CD8-positive, alpha-beta memory T cell (primary cell): ENCODE results near the gene MAPK14. TPM values are rescaled to one million over a fixed set of nuclear protein-coding genes. Genes with fewer than 3 reads are reported as not detected.

Experiments
- CTCF ChIA-PET: fragments of 350-600 bp; sonication (Branson Sonifier 250); formaldehyde crosslinking; loops from one replicate; lab custom pipeline; 2021; ENCODE audit warnings: antibody characterized with exemption; lab: Charles Lee
- POLR2A ChIA-PET: fragments of 350-600 bp; sonication (Branson Sonifier 250); formaldehyde crosslinking; loops from one replicate; lab custom pipeline; 2021; ENCODE audit warnings: antibody characterized with exemption; lab: Charles Lee
- DNase-seq, 5 donors: peaks; one replicate each; pipeline versions ENCODE4 v3.0.0 to v3.0.0-alpha.2; 2020 to 2022; ENCODE audit warnings: mixed read lengths in 1 of 5
- H3K27ac ChIP-seq: one replicate; pipeline ENCODE4 v1.7.0; 2013; ENCODE audit warnings: low read depth, mild to moderate bottlenecking, low read length, moderate library complexity
- H3K27me3 ChIP-seq: 2 replicates; pipeline ENCODE4 v1.7.0; 2013; ENCODE audit warnings: low read length, mild to moderate bottlenecking; ENCODE audit not compliant: insufficient read depth, poor library complexity, severe bottlenecking
- H3K36me3 ChIP-seq: 2 replicates; pipeline ENCODE4 v1.7.0; 2013; ENCODE audit warnings: mild to moderate bottlenecking, low read length, moderate library complexity; ENCODE audit not compliant: insufficient read depth
- H3K4me1 ChIP-seq: 2 replicates; pipeline ENCODE4 v1.7.0; 2013; ENCODE audit warnings: mild to moderate bottlenecking, low read length, moderate library complexity; ENCODE audit not compliant: insufficient read depth
- H3K4me3 ChIP-seq: 2 replicates; pipeline ENCODE4 v1.7.0; 2013; ENCODE audit warnings: mild to moderate bottlenecking, low read length
- H3K9me3 ChIP-seq: 2 replicates; pipeline ENCODE4 v1.7.0; 2013; ENCODE audit warnings: mild to moderate bottlenecking, low read length
- H3K27ac Mint-ChIP-seq, 8 donors: one replicate each; pipeline ENCODE4 v1.8.0; 2020 to 2021; ENCODE audit warnings: mixed read lengths in 8 of 8, mild to moderate bottlenecking in 6 of 8, inconsistent platforms in 3 of 8, moderate library complexity in 3 of 8
- H3K27me3 Mint-ChIP-seq, 2 donors: one replicate each; pipeline ENCODE4 v1.8.0; 2020 to 2021; ENCODE audit warnings: mixed read lengths in 2 of 2, mild to moderate bottlenecking in 1 of 2, moderate library complexity in 1 of 2
- H3K36me3 Mint-ChIP-seq, 3 donors: one replicate each; pipeline ENCODE4 v1.8.0; 2020 to 2021; ENCODE audit warnings: mixed read lengths in 3 of 3, inconsistent platforms in 1 of 3, mild to moderate bottlenecking in 1 of 3
- H3K4me1 Mint-ChIP-seq, 3 donors: one replicate each; pipeline ENCODE4 v1.8.0; 2020 to 2021; ENCODE audit warnings: mixed read lengths in 3 of 3, inconsistent platforms in 1 of 3, mild to moderate bottlenecking in 1 of 3
- H3K4me3 Mint-ChIP-seq, 7 donors: one replicate each; pipeline ENCODE4 v1.8.0; 2020 to 2021; ENCODE audit warnings: mixed read lengths in 7 of 7, mild to moderate bottlenecking in 6 of 7, moderate library complexity in 4 of 7, inconsistent platforms in 2 of 7
- H3K9me3 Mint-ChIP-seq, 5 donors: one replicate each; pipeline ENCODE4 v1.8.0; 2020 to 2022; ENCODE audit warnings: mixed read lengths in 5 of 5, mild to moderate bottlenecking in 3 of 5, moderate library complexity in 2 of 5, inconsistent platforms in 1 of 5
- polyA plus RNA-seq: library from polyadenylated mRNA; unstranded; fragments of 300-500 nt; fragmentation: Illumina TruSeq; gene quantifications from one replicate; pipeline ENCODE4 v1.2.3, GENCODE V29; 2021
- total RNA-seq, 2 experiments: library from RNA; stranded (reverse); gene quantifications; one replicate each; pipeline ENCODE4 v1.2.3, GENCODE V29; 2021

Gene MAPK14
- total and polyA plus RNA-seq, 3 experiments from 2014 or later, result 46.5 to 52.5 (median 48.4) TPM

DNA sequence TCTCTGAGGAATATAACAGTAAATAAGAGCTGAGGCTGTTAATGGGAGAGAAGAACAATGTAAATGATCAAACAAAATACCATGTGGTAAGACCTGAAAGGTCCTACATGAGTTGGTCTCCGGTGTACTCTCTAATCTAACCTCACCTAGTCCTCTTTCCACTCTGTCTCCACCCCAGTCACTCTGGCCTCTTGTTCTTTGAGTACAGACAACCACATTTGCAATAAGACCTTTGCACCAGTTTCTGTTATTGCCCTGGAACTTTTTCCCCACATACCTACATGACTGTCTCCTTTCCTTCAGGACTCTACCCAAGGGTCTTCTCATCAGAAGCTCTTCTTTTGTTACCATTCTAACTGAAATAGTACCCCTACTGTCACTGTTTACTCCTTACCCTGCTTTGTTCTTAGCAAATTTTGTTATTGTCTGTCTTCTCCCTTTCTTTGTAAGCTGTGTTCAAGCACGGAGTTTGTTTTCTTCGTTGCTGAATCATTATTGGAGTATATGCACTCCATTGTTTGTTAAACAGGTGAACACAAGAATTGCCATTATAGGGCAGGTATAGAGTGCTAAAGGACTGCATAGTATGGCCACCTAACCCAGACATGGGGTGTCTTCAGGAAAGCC lies 37.3 kb downstream of the MAPK14 start:
- peaks cover 3 to 41% (median 30%) of the 10 kb centered on the region in 3 donors for H3K36me3 Mint-ChIP-seq
- DNase-seq, result no peak
- POLR2A ChIA-PET, result no interaction called here
- H3K9me3 ChIP-seq, result no peaks in the 10 kb centered on the region
- peaks cover 1% of the 10 kb centered on the region for H3K36me3 ChIP-seq
- H3K4me3 ChIP-seq, result no peak overlapping the region
- H3K4me3 Mint-ChIP-seq, result peak overlapping the region in 2 of 7 donors; percentile 1 to 42
- H3K27me3 Mint-ChIP-seq, result no peaks in the 10 kb centered on the region
- no peaks in the 10 kb centered on the region for H3K27me3 ChIP-seq
- peak overlapping the region in 7 of 8 donors; percentile 1 to 88 (median 74) for H3K27ac Mint-ChIP-seq
- peaks cover 27% of the 10 kb centered on the region for H3K4me1 ChIP-seq
- CTCF ChIA-PET, result interaction anchor here (0.9 kb wide), 1 partner anchor 38 kb away, joined by 3 read pairs; the partner anchor contains the start of gene MAPK14
- H3K9me3 Mint-ChIP-seq, result no peaks in the 10 kb centered on the region
- H3K4me1 Mint-ChIP-seq, result peaks cover 61 to 89% (median 84%) of the 10 kb centered on the region in 3 donors
- no peak overlapping the region for H3K27ac ChIP-seq

DNA sequence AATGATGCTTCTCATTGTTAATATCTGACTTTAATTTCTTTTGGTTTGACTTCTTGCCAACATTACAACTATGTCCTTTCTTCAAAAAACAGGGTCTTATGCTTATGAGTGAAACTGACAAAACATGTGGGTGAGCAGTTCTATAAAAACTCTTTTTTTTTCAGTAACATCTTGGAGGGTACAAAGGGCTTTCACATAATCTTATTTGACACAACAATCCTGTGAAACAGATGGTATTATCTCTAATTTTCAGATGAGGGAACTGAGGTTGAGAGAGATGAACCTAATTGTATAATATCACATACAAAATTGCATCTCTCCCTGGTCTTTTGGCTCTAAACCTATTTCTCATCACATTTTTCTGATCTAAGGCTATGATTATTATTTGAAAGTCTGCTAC lies 38.3 kb downstream of the MAPK14 start:
- H3K4me1 ChIP-seq, result peaks cover 27% of the 10 kb centered on the region
- no peaks in the 10 kb centered on the region for H3K9me3 Mint-ChIP-seq
- CTCF ChIA-PET, result interaction anchor here (0.9 kb wide), 1 partner anchor 39 kb away, joined by 3 read pairs; the partner anchor contains the start of gene MAPK14
- no peak overlapping the region for H3K4me3 ChIP-seq
- H3K36me3 ChIP-seq, result no peaks in the 10 kb centered on the region
- POLR2A ChIA-PET, result no interaction called here
- no peak for DNase-seq
- H3K27me3 ChIP-seq, result no peaks in the 10 kb centered on the region
- no peaks in the 10 kb centered on the region for H3K27me3 Mint-ChIP-seq
- no peaks in the 10 kb centered on the region for H3K9me3 ChIP-seq
- no peak overlapping the region for H3K4me3 Mint-ChIP-seq
- peaks cover 3 to 31% (median 21%) of the 10 kb centered on the region in 3 donors for H3K36me3 Mint-ChIP-seq
- peak overlapping the region in 5 of 8 donors; percentile 3 to 70 (median 18) for H3K27ac Mint-ChIP-seq
- no peak overlapping the region for H3K27ac ChIP-seq
- peaks cover 62 to 86% (median 81%) of the 10 kb centered on the region in 3 donors for H3K4me1 Mint-ChIP-seq

DNA sequence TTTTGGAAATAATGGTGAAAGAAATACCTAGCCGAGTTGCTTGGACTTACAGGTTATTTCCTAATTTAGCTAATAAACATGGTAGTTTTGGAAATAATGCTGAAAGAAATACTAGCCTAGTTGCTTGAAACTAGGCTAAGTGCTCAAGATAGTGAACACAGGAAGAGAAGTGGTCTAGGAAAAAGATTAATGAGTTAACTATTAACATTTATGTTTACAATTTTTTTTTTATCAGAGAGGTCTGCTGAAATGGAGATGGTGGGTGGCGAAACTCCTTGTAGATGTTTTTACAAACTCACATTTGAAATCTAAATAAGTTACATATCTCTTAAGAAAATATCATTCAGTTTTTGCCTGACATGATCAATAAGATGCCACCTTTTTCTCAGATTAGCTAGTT lies 39.2 kb downstream of the MAPK14 start:
- Mint-ChIP-seq H3K9me3 (no peaks in the 10 kb centered on the region), H3K4me3 (no peak overlapping the region), H3K4me1 (peaks cover 63 to 85% (median 83%) of the 10 kb centered on the region in 3 donors), H3K36me3 (peaks cover 0 to 22% (median 15%) of the 10 kb centered on the region in 3 donors), H3K27ac (peak overlapping the region in 6 of 8 donors; percentile 17 to 87 (median 39)), H3K27me3 (no peaks in the 10 kb centered on the region)
- Histone ChIP-seq H3K27me3 (no peaks in the 10 kb centered on the region), H3K36me3 (no peaks in the 10 kb centered on the region), H3K9me3 (no peaks in the 10 kb centered on the region), H3K4me3 (no peak overlapping the region), H3K4me1 (peaks cover 27% of the 10 kb centered on the region), H3K27ac (no peak overlapping the region)
- ChIA-PET POLR2A (no interaction called here), CTCF (interaction anchor here (1.1 kb wide), 1 partner anchor 29 kb away, joined by 3 read pairs; no protein-coding TSS in a partner anchor)
- DNase-seq, result no peak

DNA sequence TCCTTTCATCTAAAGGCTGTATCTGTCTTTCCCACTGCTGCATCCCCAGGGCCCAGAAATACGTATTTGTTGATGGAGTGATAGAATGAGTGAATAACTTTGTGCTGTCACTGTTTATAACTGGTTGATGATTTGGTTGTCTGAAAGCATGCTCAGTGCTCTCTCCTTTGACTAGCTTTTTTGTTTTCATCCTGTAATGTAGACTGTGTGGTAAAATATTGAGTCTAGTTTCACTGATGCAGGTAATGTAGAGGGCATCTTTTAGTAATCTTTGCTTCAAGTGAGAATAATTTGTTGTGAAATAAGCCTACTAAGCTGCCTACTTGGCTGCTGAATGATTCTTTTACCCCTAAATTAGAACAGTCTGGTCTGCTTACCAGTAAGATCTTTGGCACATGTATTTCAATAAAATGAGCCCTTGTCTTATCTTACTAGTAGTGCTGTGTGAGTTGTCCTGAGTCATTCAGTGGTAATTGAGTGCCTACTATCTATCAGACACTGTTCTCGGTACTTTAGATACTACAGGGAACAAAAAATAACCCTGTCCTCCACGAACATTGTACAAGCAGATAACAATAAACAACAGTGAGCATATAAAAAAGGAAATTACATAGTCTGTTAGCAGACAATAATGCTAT lies 39.9 kb downstream of the MAPK14 start:
- H3K4me1 ChIP-seq, result peaks cover 27% of the 10 kb centered on the region
- ChIA-PET POLR2A (no interaction called here), CTCF (interaction anchor here (1.1 kb wide), 1 partner anchor 28 kb away, joined by 3 read pairs; no protein-coding TSS in a partner anchor)
- no peaks in the 10 kb centered on the region for H3K9me3 Mint-ChIP-seq
- no peak overlapping the region for H3K4me3 Mint-ChIP-seq
- H3K4me1 Mint-ChIP-seq, result peaks cover 64 to 89% (median 87%) of the 10 kb centered on the region in 3 donors
- H3K27ac ChIP-seq, result no peak overlapping the region
- H3K36me3 ChIP-seq, result no peaks in the 10 kb centered on the region
- peaks cover 0 to 22% (median 15%) of the 10 kb centered on the region in 3 donors for H3K36me3 Mint-ChIP-seq
- peak overlapping the region; percentile 1 to 77 (median 64) for H3K27ac Mint-ChIP-seq
- H3K9me3 ChIP-seq, result no peaks in the 10 kb centered on the region
- no peaks in the 10 kb centered on the region for H3K27me3 Mint-ChIP-seq
- DNase-seq, result no peak
- no peak overlapping the region for H3K4me3 ChIP-seq
- H3K27me3 ChIP-seq, result no peaks in the 10 kb centered on the region

DNA sequence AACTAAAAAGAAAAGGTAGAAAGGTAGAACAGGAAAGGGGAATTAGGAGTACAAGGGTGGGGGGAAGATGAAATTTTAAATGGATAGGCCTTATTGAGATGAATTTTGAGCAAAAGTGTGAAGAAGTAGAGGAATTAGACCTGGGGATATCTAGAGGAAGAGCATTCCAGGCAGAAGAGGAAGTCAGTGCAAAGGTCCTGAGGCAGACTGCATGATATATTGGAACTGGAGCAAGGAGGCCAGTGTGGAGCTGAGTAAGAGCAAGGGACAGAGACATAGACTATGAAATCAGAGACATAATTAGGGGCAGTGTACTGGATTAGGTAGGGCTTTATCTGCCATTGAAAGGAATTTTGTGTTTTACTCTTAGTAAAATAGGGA lies 40.4 kb downstream of the MAPK14 start:
- no peak for DNase-seq
- Histone ChIP-seq H3K4me3 (no peak overlapping the region), H3K4me1 (peaks cover 27% of the 10 kb centered on the region), H3K9me3 (no peaks in the 10 kb centered on the region), H3K36me3 (no peaks in the 10 kb centered on the region), H3K27me3 (no peaks in the 10 kb centered on the region), H3K27ac (no peak overlapping the region)
- H3K36me3 Mint-ChIP-seq, result peaks cover 0 to 24% (median 15%) of the 10 kb centered on the region in 3 donors
- peak overlapping the region; percentile 7 to 68 (median 60) for H3K27ac Mint-ChIP-seq
- H3K4me3 Mint-ChIP-seq, result no peak overlapping the region
- H3K27me3 Mint-ChIP-seq, result no peaks in the 10 kb centered on the region
- H3K4me1 Mint-ChIP-seq, result peaks cover 64 to 91% (median 87%) of the 10 kb centered on the region in 3 donors
- POLR2A ChIA-PET, result no interaction called here
- CTCF ChIA-PET, result interaction anchor here (1.1 kb wide), 1 partner anchor 28 kb away, joined by 3 read pairs; no protein-coding TSS in a partner anchor
- H3K9me3 Mint-ChIP-seq, result no peaks in the 10 kb centered on the region

DNA sequence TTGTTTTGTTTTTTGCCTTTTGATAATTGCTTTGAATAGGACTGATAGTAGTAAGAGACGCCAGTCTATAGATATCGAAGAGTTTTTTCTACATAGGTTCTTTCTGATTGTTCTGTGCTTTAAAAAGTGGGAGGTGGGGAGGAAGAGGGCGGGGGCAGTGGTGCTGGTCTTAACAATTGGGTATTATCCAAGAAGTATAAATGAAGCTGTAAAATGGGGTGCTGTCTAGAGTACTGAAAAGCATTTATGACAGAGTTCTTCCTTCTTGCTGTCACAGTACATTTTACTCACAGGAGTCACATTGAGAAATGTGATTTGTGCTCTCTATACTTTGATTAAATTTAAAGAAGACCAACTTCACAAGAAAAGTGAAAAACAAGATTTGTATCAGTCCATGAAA lies 41.0 kb downstream of the MAPK14 start:
- Mint-ChIP-seq H3K36me3 (peaks cover 0 to 22% (median 15%) of the 10 kb centered on the region in 3 donors), H3K27me3 (no peaks in the 10 kb centered on the region), H3K4me3 (no peak overlapping the region), H3K27ac (peak overlapping the region in 3 of 8 donors; percentile 2 to 13 (median 8)), H3K9me3 (no peaks in the 10 kb centered on the region), H3K4me1 (peaks cover 66 to 90% (median 85%) of the 10 kb centered on the region in 3 donors)
- DNase-seq, result no peak
- Histone ChIP-seq H3K36me3 (no peaks in the 10 kb centered on the region), H3K27ac (no peak overlapping the region), H3K27me3 (no peaks in the 10 kb centered on the region), H3K9me3 (no peaks in the 10 kb centered on the region), H3K4me1 (peaks cover 27% of the 10 kb centered on the region), H3K4me3 (no peak overlapping the region)
- CTCF ChIA-PET, result interaction anchor here (1.0 kb wide), 1 partner anchor 11 kb away, joined by 3 read pairs; no protein-coding TSS in a partner anchor
- POLR2A ChIA-PET, result no interaction called here

DNA sequence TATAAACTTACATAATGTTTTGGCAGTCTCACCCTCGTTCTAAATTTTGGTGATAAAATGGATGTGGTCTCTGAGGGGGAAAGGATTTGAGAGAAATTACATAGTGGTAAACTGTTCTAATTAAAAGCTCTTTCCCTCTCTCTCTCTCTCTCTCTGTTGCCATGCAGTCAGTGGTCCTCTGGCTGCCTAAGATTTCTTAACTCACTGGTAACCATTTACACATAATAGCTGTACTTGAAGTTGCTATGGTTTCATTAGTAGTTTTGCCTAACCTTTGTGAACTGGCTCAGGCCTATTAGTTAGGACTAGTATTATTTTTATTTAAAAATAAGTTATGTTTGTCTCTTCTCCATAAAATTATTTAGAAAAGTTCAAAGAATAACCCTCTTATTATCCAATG lies 42.0 kb downstream of the MAPK14 start:
- Histone ChIP-seq H3K9me3 (no peaks in the 10 kb centered on the region), H3K36me3 (no peaks in the 10 kb centered on the region), H3K27ac (no peak overlapping the region), H3K27me3 (no peaks in the 10 kb centered on the region), H3K4me1 (peaks cover 23% of the 10 kb centered on the region), H3K4me3 (no peak overlapping the region)
- Mint-ChIP-seq H3K9me3 (no peaks in the 10 kb centered on the region), H3K27ac (peak overlapping the region in 1 of 8 donors; percentile 75), H3K4me3 (no peak overlapping the region), H3K4me1 (peaks cover 62 to 84% (median 79%) of the 10 kb centered on the region in 3 donors), H3K27me3 (no peaks in the 10 kb centered on the region), H3K36me3 (peaks cover 0 to 21% (median 15%) of the 10 kb centered on the region in 3 donors)
- ChIA-PET CTCF (interaction anchor here (1.0 kb wide), 1 partner anchor 10 kb away, joined by 3 read pairs; no protein-coding TSS in a partner anchor), POLR2A (no interaction called here)
- no peak for DNase-seq

DNA sequence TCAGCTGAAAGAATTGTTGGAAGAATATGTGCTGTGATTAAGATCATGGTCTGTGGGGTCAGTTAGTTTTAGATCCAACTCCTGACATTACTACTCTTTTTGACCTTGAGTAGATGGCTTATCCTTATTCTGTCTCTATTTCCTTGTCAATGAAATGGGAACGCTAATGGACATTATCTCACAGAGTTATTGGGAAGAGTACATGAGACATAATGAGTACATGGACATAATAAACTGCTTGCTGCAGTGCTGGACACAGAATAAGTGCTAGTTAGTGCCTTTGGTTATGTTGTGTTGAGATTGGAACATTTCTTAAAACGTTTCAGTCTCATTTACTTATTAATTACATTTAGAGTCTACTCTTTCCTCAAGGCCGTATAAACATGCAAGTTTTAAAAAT lies 42.6 kb downstream of the MAPK14 start:
- ChIA-PET CTCF (no interaction called here), POLR2A (no interaction called here)
- H3K4me1 Mint-ChIP-seq, result peaks cover 57 to 79% (median 74%) of the 10 kb centered on the region in 3 donors
- no peak overlapping the region for H3K4me3 ChIP-seq
- DNase-seq, result no peak
- H3K9me3 ChIP-seq, result no peaks in the 10 kb centered on the region
- H3K4me3 Mint-ChIP-seq, result no peak overlapping the region
- peak overlapping the region in 1 of 8 donors; percentile 17 for H3K27ac Mint-ChIP-seq
- no peaks in the 10 kb centered on the region for H3K27me3 Mint-ChIP-seq
- no peak overlapping the region for H3K27ac ChIP-seq
- H3K27me3 ChIP-seq, result no peaks in the 10 kb centered on the region
- H3K36me3 ChIP-seq, result no peaks in the 10 kb centered on the region
- H3K36me3 Mint-ChIP-seq, result peaks cover 0 to 16% (median 10%) of the 10 kb centered on the region in 3 donors
- H3K4me1 ChIP-seq, result peaks cover 17% of the 10 kb centered on the region
- H3K9me3 Mint-ChIP-seq, result no peaks in the 10 kb centered on the region
